Adrenal gland (tissue), 5 donors: Measurements from ENCODE around the gene RNF130.

ENCODE experiments used
- CTCF ChIP-seq, 6 experiments: fragments of 450-650 bp in 4 of 6; fragments of 200-600 bp in 2 of 6; sonication (generic) in 1 of 6; IDR thresholded peaks; 1 replicate in 5 of 6; 2 replicates in 1 of 6; pipeline versions ENCODE4 v1.5.1 to v1.8.0; 2016 to 2021; ENCODE audit warnings: antibody characterized with exemption in 6 of 6, mild to moderate bottlenecking in 2 of 6, moderate library complexity in 1 of 6
- POLR2A ChIP-seq, 2 donors: fragments of 450-650 bp; IDR thresholded peaks; one replicate each; pipeline ENCODE4 v1.6.1; 2017; ENCODE audit warnings: antibody characterized with exemption in 2 of 2, mild to moderate bottlenecking in 2 of 2, moderate library complexity in 1 of 2
- donor health status: DM: no; HTN: no; CAD: no.

GRCh38 chr5:180035206-180035931 lies 36.2 kb downstream of the RNF130 start:
- TF ChIP-seq CTCF (IDR thresholded peaks at IDR 0.05), result no peak
- no peak for TF ChIP-seq POLR2A (IDR thresholded peaks at IDR 0.05)
